Left ventricle myocardium inferior (tissue), 1 donor: ENCODE results near the gene PPM1M. TPM values are rescaled to one million over a fixed set of nuclear protein-coding genes. Genes with fewer than 3 reads are reported as not detected.

Experiments used
- DNase-seq: peaks from one replicate; pipeline ENCODE4 v3.0.0-alpha.2; 2020
- H3K27ac ChIP-seq: fragments of 200-600 bp; replicated peaks from 2 replicates; pipeline ENCODE4 v1.8.0; 2021
- H3K27me3 ChIP-seq: fragments of 200-600 bp; 2 replicates; pipeline ENCODE4 v1.8.0; 2021; ENCODE audit warnings: low read depth
- H3K36me3 ChIP-seq: fragments of 200-600 bp; 2 replicates; pipeline ENCODE4 v1.8.0; 2021
- H3K4me1 ChIP-seq: fragments of 200-600 bp; 2 replicates; pipeline ENCODE4 v1.8.0; 2021
- H3K4me3 ChIP-seq: fragments of 200-600 bp; 2 replicates; pipeline ENCODE4 v1.8.0; 2021; ENCODE audit warnings: mild to moderate bottlenecking, moderate library complexity
- H3K9me3 ChIP-seq: fragments of 200-600 bp; replicated peaks from 2 replicates; pipeline ENCODE4 v1.8.0; 2021
- CTCF ChIP-seq: fragments of 200-600 bp; IDR thresholded peaks from 2 replicates; pipeline ENCODE4 v1.8.0; 2021; ENCODE audit warnings: antibody characterized with exemption, mild to moderate bottlenecking, borderline replicate concordance
- intact Hi-C: fragments of 100-400 bp; cut with micrococcal nuclease; formaldehyde crosslinking; loops from one replicate; pipeline ENCODE4 v1.11.0; 2022
- total RNA-seq: library from RNA; stranded (reverse); fragmentation: NEBNext Ultra II Directional; extraction: Animal tissue kit (Norgen Biotek cat#: 25700); gene quantifications from one replicate; pipeline ENCODE4 v1.2.1, GENCODE V29; 2021
- donor health status: DM: no; HTN: yes; CAD: no; lungs with severe emphysema.

The PPM1M gene
- total RNA-seq, 1 donor from 2014 or later = 9.2 TPM

- Histone ChIP-seq H3K4me1 (peaks cover 87% of the 10 kb centered on the region), H3K9me3 (no peaks in the 10 kb centered on the region), H3K4me3 (peak within 1 kb of the TSS; percentile 94), H3K36me3 (peaks cover 39% of the 10 kb centered on the region), H3K27ac (peak within 1 kb of the TSS; percentile 93), H3K27me3 (no peaks in the 10 kb centered on the region)
- intact Hi-C loops = no loop called here
- DNase-seq = peak; percentile 94
- peak; percentile 49 for TF ChIP-seq CTCF
Observed at GRCh38 chr3:52197842-52198625, 47.5 kb upstream of the PPM1M start, which contains the start of gene ALAS1. Gene ALAS1, plus strand, starts transcription at chr3:52198160. Its CDS starts 1,082 bp downstream, at chr3:52199242.

- peak overlapping the region; percentile 94 for H3K4me3 ChIP-seq
- H3K27me3 ChIP-seq = no peaks in the 10 kb centered on the region
- H3K36me3 ChIP-seq = peaks cover 48% of the 10 kb centered on the region
- no peak for DNase-seq
- intact Hi-C loops = no loop called here
- no peaks in the 10 kb centered on the region for H3K9me3 ChIP-seq
- H3K27ac ChIP-seq = peak overlapping the region; percentile 93
- peaks cover 87% of the 10 kb centered on the region for H3K4me1 ChIP-seq
- no peak for TF ChIP-seq CTCF
Observed at GRCh38 chr3:52198643-52199608, 46.6 kb upstream of the PPM1M start.

GRCh38 chr3:52200981-52201679, 44.4 kb upstream of the PPM1M start:
- Histone ChIP-seq H3K4me3 (no peak overlapping the region), H3K4me1 (peaks cover 75% of the 10 kb centered on the region), H3K9me3 (no peaks in the 10 kb centered on the region), H3K27ac (peak overlapping the region; percentile 7), H3K27me3 (no peaks in the 10 kb centered on the region), H3K36me3 (peaks cover 70% of the 10 kb centered on the region)
- TF ChIP-seq CTCF = no peak
- DNase-seq = no peak
- intact Hi-C loops = no loop called here

GRCh38 chr3:52202384-52203077, 43.0 kb upstream of the PPM1M start:
- H3K4me1 ChIP-seq = peaks cover 61% of the 10 kb centered on the region
- intact Hi-C loops = no loop called here
- peaks cover 84% of the 10 kb centered on the region for H3K36me3 ChIP-seq
- DNase-seq = no peak
- no peak overlapping the region for H3K27ac ChIP-seq
- no peak for TF ChIP-seq CTCF
- no peaks in the 10 kb centered on the region for H3K27me3 ChIP-seq
- H3K9me3 ChIP-seq = no peaks in the 10 kb centered on the region
- H3K4me3 ChIP-seq = no peak overlapping the region
